GM21529 (cell line): ENCODE measurements around the gene RHEX.
"Not testable (repeated sequence)": the region's sequence is repeated elsewhere in the genome, so short reads cannot be mapped to it uniquely, and the experiment has no call there.

Source experiments
- ATAC-seq: cut with Tn5 transposase; IDR thresholded peaks from one replicate; pipeline ENCODE4 v1.9.1; 2021; ENCODE audit not compliant: unreplicated experiment

The RHEX gene

GRCh38 chr1:206058289-206058926, 5.4 kb downstream of the RHEX start:
- not testable (repeated sequence) for ATAC-seq

- no peak for ATAC-seq
These were observed 5.9 kb downstream of the RHEX start for GRCh38 chr1:206058927-206059292.

- no peak for ATAC-seq
These were observed 6.5 kb downstream of the RHEX start for GRCh38 chr1:206059355-206059915.

GRCh38 chr1:206060844-206061243, 7.9 kb downstream of the RHEX start:
- no peak for ATAC-seq

- ATAC-seq: no peak
These were observed 9.5 kb downstream of the RHEX start for GRCh38 chr1:206062464-206062863.

GRCh38 chr1:206064001-206064400, 11.0 kb downstream of the RHEX start:
- not testable (repeated sequence) for ATAC-seq

- not testable (repeated sequence) for ATAC-seq
These were observed 11.5 kb downstream of the RHEX start for GRCh38 chr1:206064501-206064900.

GRCh38 chr1:206065547-206066145, 12.7 kb downstream of the RHEX start:
- no peak for ATAC-seq

- peak; percentile 94 for ATAC-seq
These were observed 13.7 kb downstream of the RHEX start for GRCh38 chr1:206066479-206067171.

GRCh38 chr1:206067486-206068227, 14.7 kb downstream of the RHEX start:
- no peak for ATAC-seq

GRCh38 chr1:206068314-206068713, 15.3 kb downstream of the RHEX start:
- no peak for ATAC-seq

- no peak for ATAC-seq
These were observed 17.8 kb downstream of the RHEX start for GRCh38 chr1:206070627-206071304.

GRCh38 chr1:206074839-206075238, 21.9 kb downstream of the RHEX start:
- no peak for ATAC-seq

- ATAC-seq: no peak
These were observed 23.1 kb downstream of the RHEX start for GRCh38 chr1:206075786-206076755.

- no peak for ATAC-seq
These were observed 26.2 kb downstream of the RHEX start for GRCh38 chr1:206079135-206079534.

- ATAC-seq: no peak
These were observed 27.2 kb downstream of the RHEX start for GRCh38 chr1:206080026-206080820.

- no peak for ATAC-seq
These were observed 28.9 kb downstream of the RHEX start for GRCh38 chr1:206081856-206082255.

- ATAC-seq: no peak
These were observed 30.1 kb downstream of the RHEX start for GRCh38 chr1:206082831-206083695.
